Muscle layer of duodenum (tissue), 2 donors: ENCODE results near the gene UGT1A6.

Experiments used
- H3K27ac ChIP-seq: one replicate; pipeline ENCODE4 v1.7.0; 2013; ENCODE audit warnings: mild to moderate bottlenecking, low read length
- H3K27me3 ChIP-seq: one replicate; pipeline ENCODE4 v1.7.0; 2013; ENCODE audit warnings: low read depth, mild to moderate bottlenecking, control low read depth, low read length
- H3K36me3 ChIP-seq, 2 donors: one replicate each; pipeline ENCODE4 v1.7.0; 2013; ENCODE audit warnings: low read length in 2 of 2, control low read depth in 1 of 2, mild to moderate bottlenecking in 1 of 2; ENCODE audit not compliant: insufficient read depth in 2 of 2, control insufficient read depth in 1 of 2
- H3K4me1 ChIP-seq, 2 donors: one replicate each; pipeline ENCODE4 v1.7.0; 2013; ENCODE audit warnings: low read length in 2 of 2, mild to moderate bottlenecking in 2 of 2, control low read depth in 1 of 2, moderate library complexity in 1 of 2; ENCODE audit not compliant: insufficient read depth in 2 of 2, control insufficient read depth in 1 of 2
- H3K4me3 ChIP-seq, 2 donors: one replicate each; pipeline ENCODE4 v1.7.0; 2013; ENCODE audit warnings: low read length in 2 of 2, low read depth in 1 of 2, mild to moderate bottlenecking in 1 of 2
- H3K9me3 ChIP-seq, 2 donors: one replicate each; pipeline ENCODE4 v1.7.0; 2013; ENCODE audit warnings: low read length in 2 of 2, control low read depth in 1 of 2, mild to moderate bottlenecking in 1 of 2; ENCODE audit not compliant: control insufficient read depth in 1 of 2
- donor health status: healthy.

Gene UGT1A6

DNA sequence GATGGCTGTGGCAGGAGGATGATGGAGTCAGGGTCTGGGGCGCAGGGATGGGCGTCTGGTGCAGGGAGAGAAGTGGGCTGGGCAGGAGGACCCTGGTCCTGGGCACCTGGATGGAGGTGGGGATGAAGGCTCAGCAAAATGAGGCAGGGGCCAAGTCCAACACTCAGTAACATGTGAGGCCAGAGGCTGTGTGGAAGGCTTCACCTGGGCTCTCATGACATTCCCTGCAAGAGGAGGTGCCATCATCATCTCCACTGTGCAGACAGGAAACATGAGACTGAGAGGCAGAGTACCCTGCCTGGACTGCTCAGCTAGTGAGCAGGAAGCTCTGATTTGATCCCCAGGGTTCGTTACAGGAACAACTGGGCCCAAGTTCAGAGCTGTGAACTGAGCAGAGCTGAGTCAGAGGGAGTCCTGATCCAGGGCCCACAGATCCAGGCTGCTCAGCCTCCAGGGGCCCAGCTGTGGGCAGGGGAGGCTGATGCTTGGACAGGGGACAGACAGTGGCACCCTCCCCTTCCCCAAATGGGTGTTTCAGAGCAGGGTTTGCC lies 124.7 kb downstream of the UGT1A6 start:
- no peaks in the 10 kb centered on the region for H3K9me3 ChIP-seq
- H3K36me3 ChIP-seq, result no peaks in the 10 kb centered on the region
- H3K27me3 ChIP-seq, result peaks cover 3% of the 10 kb centered on the region
- H3K27ac ChIP-seq, result no peak overlapping the region
- H3K4me3 ChIP-seq, result no peak overlapping the region
- no peaks in the 10 kb centered on the region for H3K4me1 ChIP-seq

DNA sequence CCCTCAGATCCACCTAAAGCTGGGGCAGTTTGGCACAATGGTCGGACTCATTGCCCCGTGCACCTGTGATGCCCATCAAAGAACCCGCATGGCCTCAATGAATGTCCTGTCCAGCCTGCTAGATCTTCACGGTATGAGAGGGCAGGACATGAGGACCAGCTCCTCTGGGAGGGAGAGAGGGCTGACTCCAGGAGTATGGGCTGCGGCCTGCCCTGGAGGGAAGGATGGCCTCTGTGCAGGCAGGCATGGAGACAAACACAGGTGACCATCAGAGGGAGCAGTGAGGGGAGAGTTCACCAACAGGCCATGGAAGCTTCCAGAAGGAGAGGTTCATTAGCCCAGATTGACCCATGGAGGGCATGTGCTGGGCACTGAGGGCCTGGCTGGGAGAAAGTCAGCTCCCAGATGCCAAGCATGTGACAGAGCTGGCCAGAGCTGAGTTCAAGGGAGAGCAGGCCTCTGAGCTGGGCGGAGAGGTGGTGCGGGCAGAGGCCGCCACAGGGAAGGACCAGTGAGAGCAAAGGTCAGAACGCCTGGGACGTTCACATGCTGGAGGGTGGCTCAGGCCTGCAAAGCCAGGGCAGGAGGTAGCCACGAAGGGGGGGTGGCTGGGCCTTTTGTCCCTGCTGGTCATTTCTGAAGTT lies 125.4 kb downstream of the UGT1A6 start:
- Histone ChIP-seq H3K36me3 (no peaks in the 10 kb centered on the region), H3K9me3 (no peaks in the 10 kb centered on the region), H3K27me3 (peaks cover 3% of the 10 kb centered on the region), H3K27ac (no peak overlapping the region), H3K4me3 (no peak overlapping the region), H3K4me1 (no peaks in the 10 kb centered on the region)

DNA sequence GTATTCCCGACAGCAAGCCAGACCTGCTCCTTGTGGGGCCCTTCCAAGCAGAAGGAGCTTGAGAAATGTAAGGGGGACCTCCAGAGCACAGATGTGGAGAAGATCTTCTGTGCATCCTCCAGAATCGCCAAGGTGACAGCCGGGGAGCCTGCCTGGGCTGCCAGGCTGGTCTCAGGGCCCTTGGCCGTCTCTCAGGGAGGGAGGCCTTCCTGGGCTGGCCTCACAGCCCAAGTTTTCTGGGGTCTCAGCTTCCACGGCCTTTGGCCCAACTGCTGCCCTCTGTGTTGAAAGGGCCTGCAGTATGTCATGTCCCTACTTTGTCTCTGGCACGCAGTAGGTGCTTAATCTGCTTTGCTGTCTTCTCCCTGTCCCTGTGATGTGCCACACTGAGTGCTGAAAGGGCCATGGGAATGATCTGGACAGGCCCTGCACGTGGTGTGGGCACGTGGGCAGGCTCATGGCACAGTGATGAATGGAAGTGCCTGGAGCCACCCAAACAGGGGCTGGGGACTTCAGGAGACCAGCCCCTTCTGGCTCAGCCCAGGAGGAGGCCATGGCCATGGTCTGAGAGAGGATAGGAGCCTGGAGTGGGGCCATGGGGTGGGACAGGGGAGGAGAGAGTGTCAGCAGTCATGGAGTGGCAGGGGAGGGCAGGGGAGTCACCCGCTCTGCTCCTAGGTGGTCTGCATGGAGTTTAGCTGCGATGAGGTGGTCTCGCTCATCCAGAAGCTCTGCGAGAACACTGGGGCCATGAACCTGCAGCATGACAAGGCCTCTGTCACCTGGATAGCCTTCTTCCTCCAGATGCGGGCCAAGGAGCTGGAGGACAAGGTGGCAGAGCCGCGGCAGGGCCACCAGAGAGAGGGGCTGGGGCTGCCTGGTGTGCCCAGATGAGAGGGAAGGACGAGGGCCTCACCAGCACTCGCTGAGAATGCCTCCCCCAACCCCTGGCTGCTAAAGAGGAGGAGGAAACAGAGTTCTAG lies 126.2 kb downstream of the UGT1A6 start:
- Histone ChIP-seq H3K4me1 (no peaks in the 10 kb centered on the region), H3K4me3 (no peak overlapping the region), H3K27me3 (no peaks in the 10 kb centered on the region), H3K9me3 (no peaks in the 10 kb centered on the region), H3K27ac (no peak overlapping the region), H3K36me3 (no peaks in the 10 kb centered on the region)

DNA sequence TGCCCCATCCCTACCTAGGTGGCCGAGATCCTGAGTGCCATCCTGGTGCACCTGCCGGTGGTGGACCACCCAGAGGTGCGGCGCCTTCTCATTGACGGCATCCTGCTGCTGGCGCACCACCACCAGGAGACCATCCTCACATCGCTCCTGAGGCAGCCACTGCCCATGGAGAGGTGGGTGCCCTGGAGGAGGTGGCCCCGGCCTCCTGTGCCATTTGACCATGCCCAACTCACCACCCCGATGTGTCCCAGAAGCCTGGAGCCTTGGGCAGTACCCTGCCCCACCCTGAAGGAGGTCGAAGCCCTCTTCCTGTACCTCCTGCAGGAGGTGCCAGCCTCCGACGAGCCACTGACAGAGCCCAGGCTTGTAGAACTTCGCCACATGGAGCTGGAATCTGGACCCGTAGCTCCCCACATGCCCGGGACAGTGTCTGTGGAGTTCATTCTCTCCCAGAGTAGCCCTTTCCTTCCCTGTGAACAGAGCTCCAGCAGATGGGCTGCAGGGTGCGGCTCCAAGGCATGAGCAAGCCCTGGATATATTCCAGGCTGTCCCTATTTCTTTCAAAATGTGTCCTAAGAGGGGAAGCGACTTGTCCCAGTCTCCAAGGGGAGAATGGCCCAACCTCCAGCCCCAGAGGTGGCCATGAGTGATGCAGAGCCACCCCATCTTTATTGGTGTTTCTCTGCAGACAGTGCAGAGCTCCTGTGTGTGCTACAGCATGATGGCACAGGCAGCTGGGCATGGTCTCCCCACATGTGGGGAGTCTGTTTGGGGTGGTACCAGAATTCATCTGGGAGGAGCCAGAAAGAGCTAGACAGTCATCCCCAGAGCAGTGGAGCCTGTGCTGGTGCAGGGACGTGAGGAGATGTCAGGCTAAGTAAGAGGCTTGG lies 127.4 kb downstream of the UGT1A6 start:
- no peaks in the 10 kb centered on the region for H3K36me3 ChIP-seq
- H3K4me1 ChIP-seq, result no peaks in the 10 kb centered on the region
- no peaks in the 10 kb centered on the region for H3K27me3 ChIP-seq
- H3K27ac ChIP-seq, result no peak overlapping the region
- H3K9me3 ChIP-seq, result no peaks in the 10 kb centered on the region
- no peak overlapping the region for H3K4me3 ChIP-seq

DNA sequence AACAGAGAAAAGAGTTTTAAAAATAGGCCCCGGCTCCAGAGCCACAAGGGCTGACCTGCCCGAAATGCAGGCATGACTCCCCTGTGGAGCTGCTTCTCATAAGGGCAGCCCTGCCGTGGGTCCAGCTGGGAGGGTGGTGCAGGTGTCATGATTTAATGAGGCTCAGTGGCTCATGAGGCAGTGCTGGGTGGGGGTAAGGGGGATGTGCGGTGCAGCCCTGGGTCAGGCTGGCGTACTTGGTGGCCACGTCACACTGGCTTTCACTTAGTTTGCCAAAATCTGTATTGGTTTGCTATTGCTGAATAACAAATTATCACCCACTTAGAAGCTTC lies 128.1 kb downstream of the UGT1A6 start:
- no peak overlapping the region for H3K27ac ChIP-seq
- no peak overlapping the region for H3K4me3 ChIP-seq
- H3K9me3 ChIP-seq, result no peaks in the 10 kb centered on the region
- H3K4me1 ChIP-seq, result no peaks in the 10 kb centered on the region
- no peaks in the 10 kb centered on the region for H3K27me3 ChIP-seq
- H3K36me3 ChIP-seq, result no peaks in the 10 kb centered on the region

DNA sequence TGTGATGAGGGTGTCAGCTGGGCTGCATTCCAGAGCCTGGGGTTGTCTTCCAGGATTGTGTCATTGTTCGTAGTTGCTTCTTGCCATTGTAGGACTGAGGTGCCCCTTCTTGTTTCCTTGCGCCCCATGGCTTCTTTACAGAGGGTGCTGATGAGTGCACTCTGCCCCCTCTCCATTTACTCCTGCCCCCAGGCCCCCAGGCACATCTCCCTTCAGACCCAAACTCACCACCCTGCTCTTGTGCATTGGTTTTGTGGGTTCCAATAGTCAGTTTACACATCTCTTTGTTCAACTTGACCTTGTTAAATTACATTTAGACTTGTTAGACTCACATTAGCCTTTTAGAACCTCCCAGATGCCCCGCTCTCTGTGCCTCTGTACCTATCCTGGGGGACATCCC lies 128.5 kb downstream of the UGT1A6 start:
- no peaks in the 10 kb centered on the region for H3K4me1 ChIP-seq
- H3K9me3 ChIP-seq, result no peaks in the 10 kb centered on the region
- H3K36me3 ChIP-seq, result no peaks in the 10 kb centered on the region
- H3K27ac ChIP-seq, result no peak overlapping the region
- H3K27me3 ChIP-seq, result no peaks in the 10 kb centered on the region
- no peak overlapping the region for H3K4me3 ChIP-seq

DNA sequence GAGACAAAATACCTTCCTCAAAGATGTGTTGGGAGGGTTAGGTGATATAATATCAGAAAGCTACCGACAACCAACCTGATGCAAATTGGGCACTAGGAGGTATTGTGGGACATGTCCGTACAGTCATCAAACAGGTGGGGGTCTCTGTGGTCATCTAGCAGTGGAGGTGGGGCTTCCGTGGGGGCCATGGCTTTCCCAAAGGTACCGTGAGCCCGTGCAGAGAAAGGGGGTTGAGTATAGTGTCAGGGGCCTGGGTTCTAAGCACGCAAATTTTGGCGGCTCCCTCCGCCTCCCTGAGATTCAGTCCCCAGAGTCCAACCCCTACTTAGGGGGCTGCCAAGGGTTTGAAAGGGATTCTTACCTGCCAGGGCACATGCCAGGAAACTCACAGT lies 129.0 kb downstream of the UGT1A6 start:
- H3K27ac ChIP-seq, result no peak overlapping the region
- no peaks in the 10 kb centered on the region for H3K4me1 ChIP-seq
- no peaks in the 10 kb centered on the region for H3K36me3 ChIP-seq
- H3K4me3 ChIP-seq, result no peak overlapping the region
- H3K27me3 ChIP-seq, result no peaks in the 10 kb centered on the region
- no peaks in the 10 kb centered on the region for H3K9me3 ChIP-seq

DNA sequence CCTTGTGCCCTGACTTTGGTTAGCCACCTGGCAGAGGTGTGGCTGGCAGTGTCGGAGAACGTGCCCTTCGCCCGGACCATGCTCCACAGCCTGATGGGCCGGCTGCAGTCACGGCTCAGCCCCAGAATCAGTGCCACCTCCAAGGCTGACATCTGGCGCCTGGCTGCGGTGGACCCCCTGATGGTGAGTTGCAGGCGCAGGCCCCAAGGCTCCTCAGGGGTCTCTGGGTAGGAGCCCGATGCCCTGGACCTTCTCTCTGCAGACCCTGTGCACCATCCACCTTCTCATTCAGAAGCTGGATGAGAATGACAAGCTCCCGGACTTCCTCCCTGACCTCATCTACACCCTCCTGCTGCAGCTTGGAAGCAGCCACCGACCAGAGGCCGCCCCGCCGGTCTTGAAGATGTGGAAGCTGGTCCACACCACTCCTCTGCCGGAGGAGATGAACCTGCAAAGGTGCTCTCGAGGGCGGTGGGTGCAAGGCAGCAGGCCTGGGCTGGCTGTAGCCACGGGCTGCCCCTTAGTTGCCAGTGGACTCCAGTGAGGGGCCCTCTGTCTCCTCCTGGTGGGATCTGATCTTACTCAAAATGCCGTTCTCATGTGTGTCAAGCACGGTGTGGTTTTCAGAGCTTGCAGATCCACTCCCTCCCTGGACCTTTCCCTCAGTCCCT lies 129.5 kb downstream of the UGT1A6 start:
- Histone ChIP-seq H3K27me3 (no peaks in the 10 kb centered on the region), H3K4me1 (no peaks in the 10 kb centered on the region), H3K36me3 (no peaks in the 10 kb centered on the region), H3K27ac (no peak overlapping the region), H3K9me3 (no peaks in the 10 kb centered on the region), H3K4me3 (no peak overlapping the region)
